GM23248 (cell line): Measurements from ENCODE around the gene ZNF789. TPM values are rescaled to one million over a fixed set of nuclear protein-coding genes. Genes with fewer than 3 reads are reported as not detected.

ENCODE experiments used
- DNase-seq: peaks from one replicate; pipeline ENCODE4 v3.0.0-alpha.2; 2015
- H2AFZ ChIP-seq: fragments of 200-600 bp; sonication (generic); 2 replicates; pipeline ENCODE4 v1.6.1; 2016; ENCODE audit warnings: antibody characterized with exemption
- H3F3A ChIP-seq: fragments of 200-600 bp; sonication (generic); 2 replicates; pipeline ENCODE4 v1.6.1; 2016; ENCODE audit warnings: mild to moderate bottlenecking, antibody characterized with exemption, mixed run types; ENCODE audit not compliant: insufficient read depth
- H3K27ac ChIP-seq: fragments of 200-600 bp; sonication (generic); 2 replicates; pipeline ENCODE4 v1.5.1; 2016; ENCODE audit warnings: mild to moderate bottlenecking
- H3K27me3 ChIP-seq: fragments of 200-600 bp; sonication (generic); replicated peaks from 2 replicates; pipeline ENCODE4 v1.6.1; 2016; ENCODE audit warnings: mild to moderate bottlenecking; ENCODE audit not compliant: insufficient read depth
- H3K36me3 ChIP-seq: fragments of 200-600 bp; sonication (generic); 2 replicates; pipeline ENCODE4 v1.6.1; 2016; ENCODE audit warnings: low read depth, mild to moderate bottlenecking
- H3K4me1 ChIP-seq: fragments of 200-600 bp; sonication (generic); 2 replicates; pipeline ENCODE4 v1.6.1; 2016; ENCODE audit warnings: mild to moderate bottlenecking; ENCODE audit not compliant: insufficient read depth
- H3K4me2 ChIP-seq: fragments of 200-600 bp; sonication (generic); one replicate; pipeline ENCODE4 v1.6.1; 2016; ENCODE audit warnings: mild to moderate bottlenecking; ENCODE audit not compliant: unreplicated experiment
- H3K4me3 ChIP-seq: fragments of 200-600 bp; sonication (generic); 2 replicates; pipeline ENCODE4 v1.5.1; 2016; ENCODE audit warnings: mild to moderate bottlenecking
- H3K79me2 ChIP-seq: fragments of 200-600 bp; sonication (generic); 2 replicates; pipeline ENCODE4 v1.6.1; 2016; ENCODE audit warnings: mild to moderate bottlenecking; ENCODE audit not compliant: insufficient read depth
- H3K9ac ChIP-seq: fragments of 200-600 bp; sonication (generic); 2 replicates; pipeline ENCODE4 v1.6.1; 2016; ENCODE audit warnings: mild to moderate bottlenecking
- H3K9me2 ChIP-seq: fragments of 200-600 bp; sonication (generic); 2 replicates; pipeline ENCODE4 v1.6.1; 2016; ENCODE audit warnings: mixed run types, mild to moderate bottlenecking, moderate library complexity; ENCODE audit not compliant: insufficient read depth
- H3K9me3 ChIP-seq: fragments of 200-600 bp; sonication (generic); one replicate; pipeline ENCODE4 v1.6.1; 2017; ENCODE audit warnings: low read depth
- H4K20me1 ChIP-seq: fragments of 200-600 bp; sonication (generic); 2 replicates; pipeline ENCODE4 v1.6.0; 2016; ENCODE audit not compliant: insufficient read depth
- EZH2 ChIP-seq: fragments of 200-600 bp; sonication (generic); IDR thresholded peaks from 2 replicates; pipeline ENCODE4 v1.6.1; 2018; ENCODE audit warnings: antibody characterized with exemption, mild to moderate bottlenecking; ENCODE audit not compliant: insufficient read depth, poor library complexity, severe bottlenecking
- EZH2phosphoT487 ChIP-seq: fragments of 200-600 bp; sonication (generic); IDR thresholded peaks from 2 replicates; pipeline ENCODE4 v1.6.1; 2018; ENCODE audit warnings: antibody characterized with exemption, moderate library complexity, mild to moderate bottlenecking, low read depth; ENCODE audit not compliant: insufficient read depth
- WGBS, 2 experiments: methylation state at CpG; one replicate each; pipeline ENCODE4 v1.1.6; 2015 to 2017; ENCODE audit warnings: low lambda C conversion rate in 2 of 2, low coverage in 1 of 2; ENCODE audit errors: missing lambda C conversion rate in 2 of 2; 5-methylcytosine and 5-hydroxymethylcytosine counted together
- in situ Hi-C: fragments of 300-500 bp; cut with MboI; formaldehyde crosslinking; loops from 2 replicates; pipeline ENCODE4 v1.15.0; 2020
- polyA plus RNA-seq: library from polyadenylated mRNA; unstranded; fragments of >200 nt; fragmentation: Nextera tagmentation; extraction: Ambion mirVana; gene quantifications from 2 replicates; pipeline ENCODE4 v1.2.1, GENCODE V29; 2016
- total RNA-seq: library from RNA; depleted of rRNA; stranded (reverse); fragments of >200 nt; shearing (Covaris generic); gene quantifications from 2 replicates; pipeline ENCODE4 v1.2.3, GENCODE V29; 2014

The ZNF789 gene
- total and polyA plus RNA-seq, 2 experiments from 2014 or later: 5.3 to 8.5 TPM

DNA sequence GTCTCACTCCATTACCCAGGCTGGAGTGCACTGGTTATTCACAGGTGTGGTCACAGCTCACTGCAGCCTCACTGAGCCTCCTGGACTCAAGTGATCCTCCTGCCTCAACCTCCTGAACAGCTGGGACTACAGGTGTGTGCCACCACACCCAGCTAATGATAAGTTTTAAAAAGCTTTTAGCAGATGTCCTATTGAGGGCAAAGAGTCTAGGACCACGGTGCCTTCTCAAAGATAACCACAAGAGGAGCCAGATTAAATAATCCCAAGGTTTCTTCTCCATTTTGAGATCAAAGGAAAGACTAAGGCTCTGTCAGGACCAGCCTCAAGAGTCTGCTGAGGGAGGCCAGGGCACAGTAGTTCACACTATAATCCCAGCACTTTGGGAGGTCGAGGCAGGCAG, 11.5 kb upstream of the ZNF789 start:
- no peak overlapping the region for H3K27ac ChIP-seq
- peak; percentile 24 for DNase-seq
- peaks cover 13% of the 10 kb centered on the region for H3F3A ChIP-seq
- no peaks in the 10 kb centered on the region for H3K27me3 ChIP-seq
- H3K4me1 ChIP-seq: peaks cover 8% of the 10 kb centered on the region; the same call in 1 of the 2 replicates
- H3K9me3 ChIP-seq: no peaks in the 10 kb centered on the region
- in situ Hi-C loops: no loop called here
- no peaks in the 10 kb centered on the region for H3K9me2 ChIP-seq
- H3K4me2 ChIP-seq: no peak overlapping the region
- H3K79me2 ChIP-seq: peaks cover 100% of the 10 kb centered on the region
- H2AFZ ChIP-seq: no peak overlapping the region
- no peak for TF ChIP-seq EZH2phosphoT487
- H3K4me3 ChIP-seq: no peak overlapping the region
- WGBS, 2 experiments: 97 to 100% methylated on average over 2 of the region's 2 CpGs
- H3K36me3 ChIP-seq: peaks cover 18% of the 10 kb centered on the region; the same call in 1 of the 2 replicates
- no peak overlapping the region for H3K9ac ChIP-seq
- H4K20me1 ChIP-seq: peaks cover 8% of the 10 kb centered on the region; the same call in 1 of the 2 replicates

GRCh38 chr7:99465421-99465768, 7.3 kb upstream of the ZNF789 start:
- Histone ChIP-seq H2AFZ (peak overlapping the region; percentile 99), H3K27ac (peak overlapping the region; percentile 71), H3K9me3 (no peaks in the 10 kb centered on the region), H4K20me1 (peaks cover 3% of the 10 kb centered on the region; the same call in 1 of the 2 replicates), H3K36me3 (0 out of 2 replicates have a peak, but pooled peaks cover 11% of the 10 kb centered on the region), H3K27me3 (no peaks in the 10 kb centered on the region), H3K9me2 (no peaks in the 10 kb centered on the region), H3K4me2 (peak overlapping the region; percentile 85), H3K4me1 (peaks cover 8% of the 10 kb centered on the region; the same call in 1 of the 2 replicates), H3F3A (peaks cover 9% of the 10 kb centered on the region; the same call in 1 of the 2 replicates), H3K9ac (peak overlapping the region; percentile 90), H3K79me2 (peaks cover 61% of the 10 kb centered on the region), H3K4me3 (peak overlapping the region; percentile 80)
- no peak for TF ChIP-seq EZH2
- no peak for TF ChIP-seq EZH2phosphoT487
- in situ Hi-C loops: no loop called here
- WGBS, 2 experiments: 1 to 3% methylated on average over 9 of the region's 9 CpGs
- DNase-seq: peak; percentile 42

DNA sequence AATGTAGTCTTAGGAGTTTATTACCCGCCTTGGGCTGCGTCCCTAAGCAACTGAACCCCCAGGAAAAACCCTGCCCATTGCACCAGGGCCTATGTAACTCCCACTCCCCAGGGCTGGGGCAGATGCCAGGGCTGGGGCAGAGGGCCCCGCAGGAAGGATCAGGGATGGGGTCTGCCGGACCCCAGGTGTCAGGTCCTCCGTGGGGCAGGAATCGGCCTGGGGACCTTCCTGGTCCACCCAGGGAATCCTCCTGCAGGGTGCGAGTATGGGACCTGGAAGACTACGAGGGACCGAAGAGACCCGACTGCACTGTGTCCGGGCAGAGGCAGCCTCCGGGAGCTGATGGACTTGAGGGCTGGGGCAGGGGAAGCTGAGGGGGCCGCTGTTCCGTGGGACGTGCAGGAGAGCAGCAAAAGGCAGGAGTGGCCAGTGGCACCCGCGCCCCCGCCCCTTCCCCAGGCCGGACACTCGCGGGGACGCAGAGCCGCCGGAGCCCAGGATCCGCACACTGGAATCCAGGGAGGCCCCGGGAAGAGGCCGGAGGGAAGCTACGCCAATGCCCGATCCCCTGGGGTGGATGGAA, 4.3 kb upstream of the ZNF789 start:
- H3K9ac ChIP-seq: no peak overlapping the region
- DNase-seq: no peak
- no peak for TF ChIP-seq EZH2phosphoT487
- TF ChIP-seq EZH2: no peak

GRCh38 chr7:99469381-99470065, 3.2 kb upstream of the ZNF789 start:
- Histone ChIP-seq H3K36me3 (no peaks in the 10 kb centered on the region), H4K20me1 (no peaks in the 10 kb centered on the region), H3K4me1 (peaks cover 14% of the 10 kb centered on the region), H3K4me2 (no peak overlapping the region), H3K9me3 (no peaks in the 10 kb centered on the region), H2AFZ (peak overlapping the region; percentile 75), H3K27ac (no peak overlapping the region), H3K79me2 (peaks cover 34% of the 10 kb centered on the region), H3K4me3 (peak overlapping the region; percentile 44), H3K9ac (no peak overlapping the region), H3F3A (peaks cover 19% of the 10 kb centered on the region), H3K9me2 (no peaks in the 10 kb centered on the region), H3K27me3 (no peaks in the 10 kb centered on the region)
- TF ChIP-seq EZH2phosphoT487: no peak
- no peak for TF ChIP-seq EZH2
- WGBS, 2 experiments: 29 to 32% methylated on average over 23 of the region's 23 CpGs
- peak; percentile 28 for DNase-seq
- in situ Hi-C loops: no loop called here

More for the DNA sequence above, 4.3 kb upstream of the ZNF789 start:
- H3K9me2 ChIP-seq: no peaks in the 10 kb centered on the region
- peaks cover 19% of the 10 kb centered on the region for H3F3A ChIP-seq
- whole genome bisulfite sequencing, 2 experiments: 64 to 68% methylated on average over 28 to 29 of the region's 29 CpGs
- H3K36me3 ChIP-seq: 0 out of 2 replicates have a peak, but pooled peaks cover 8% of the 10 kb centered on the region
- no peak overlapping the region for H3K4me3 ChIP-seq
- peaks cover 34% of the 10 kb centered on the region for H3K79me2 ChIP-seq
- no peak overlapping the region for H2AFZ ChIP-seq
- no peaks in the 10 kb centered on the region for H3K27me3 ChIP-seq
- H3K9me3 ChIP-seq: no peaks in the 10 kb centered on the region
- in situ Hi-C loops: no loop called here
- peaks cover 8% of the 10 kb centered on the region for H3K4me1 ChIP-seq
- no peaks in the 10 kb centered on the region for H4K20me1 ChIP-seq
- H3K4me2 ChIP-seq: no peak overlapping the region
- H3K27ac ChIP-seq: no peak overlapping the region
